HG03442 (cell line): ENCODE results near the gene GABARAPL2.

ENCODE experiments used
- ATAC-seq: cut with Tn5 transposase; IDR thresholded peaks from one replicate; pipeline ENCODE4 v1.9.1; 2021; ENCODE audit warnings: mild to moderate bottlenecking, moderate library complexity; ENCODE audit not compliant: unreplicated experiment

Gene GABARAPL2

DNA sequence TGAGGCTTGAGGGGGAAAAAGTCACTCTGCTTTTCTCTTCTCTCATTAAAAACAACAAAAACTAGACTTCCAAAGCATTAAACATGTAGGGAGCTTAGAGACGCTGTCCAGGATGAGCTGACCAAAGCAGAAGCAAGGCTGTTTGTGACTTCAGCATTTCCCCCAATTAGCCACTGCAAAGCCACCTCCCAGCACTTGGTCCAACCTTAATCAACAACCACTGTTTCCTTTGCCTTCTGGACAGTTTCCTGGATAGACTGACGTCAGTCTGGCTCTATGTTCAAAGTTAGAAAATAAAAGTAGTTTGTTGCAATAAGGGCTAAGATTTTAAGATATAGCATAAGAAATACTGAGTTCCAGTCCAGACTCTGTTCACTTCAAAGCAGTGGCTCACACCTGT lies 13.2 kb upstream of the GABARAPL2 start:
- no peak for ATAC-seq

DNA sequence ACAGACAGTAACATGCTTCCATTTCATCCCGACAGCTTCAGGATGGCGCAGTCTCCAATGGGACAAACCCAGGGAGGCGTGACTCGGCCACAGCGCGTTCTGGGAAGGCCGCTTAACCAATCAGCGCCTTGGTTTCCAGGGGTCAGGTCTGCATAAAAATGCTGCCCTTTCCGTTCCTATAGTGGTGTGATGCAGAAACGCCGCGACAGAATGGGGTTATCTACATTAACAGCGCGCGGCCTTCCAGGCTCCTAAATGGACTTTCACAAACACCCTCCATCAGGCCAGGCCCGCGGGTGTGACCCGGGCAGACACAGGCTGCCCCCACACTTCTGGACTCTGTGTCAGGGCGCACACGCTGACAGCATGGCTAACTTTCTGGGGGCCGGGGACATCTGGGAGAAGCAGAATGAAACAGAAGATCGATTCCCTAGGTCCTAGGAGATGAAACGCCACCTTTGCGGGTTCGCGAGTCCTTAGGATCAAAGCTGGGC lies 10.9 kb upstream of the GABARAPL2 start:
- peak; percentile 26 for ATAC-seq

DNA sequence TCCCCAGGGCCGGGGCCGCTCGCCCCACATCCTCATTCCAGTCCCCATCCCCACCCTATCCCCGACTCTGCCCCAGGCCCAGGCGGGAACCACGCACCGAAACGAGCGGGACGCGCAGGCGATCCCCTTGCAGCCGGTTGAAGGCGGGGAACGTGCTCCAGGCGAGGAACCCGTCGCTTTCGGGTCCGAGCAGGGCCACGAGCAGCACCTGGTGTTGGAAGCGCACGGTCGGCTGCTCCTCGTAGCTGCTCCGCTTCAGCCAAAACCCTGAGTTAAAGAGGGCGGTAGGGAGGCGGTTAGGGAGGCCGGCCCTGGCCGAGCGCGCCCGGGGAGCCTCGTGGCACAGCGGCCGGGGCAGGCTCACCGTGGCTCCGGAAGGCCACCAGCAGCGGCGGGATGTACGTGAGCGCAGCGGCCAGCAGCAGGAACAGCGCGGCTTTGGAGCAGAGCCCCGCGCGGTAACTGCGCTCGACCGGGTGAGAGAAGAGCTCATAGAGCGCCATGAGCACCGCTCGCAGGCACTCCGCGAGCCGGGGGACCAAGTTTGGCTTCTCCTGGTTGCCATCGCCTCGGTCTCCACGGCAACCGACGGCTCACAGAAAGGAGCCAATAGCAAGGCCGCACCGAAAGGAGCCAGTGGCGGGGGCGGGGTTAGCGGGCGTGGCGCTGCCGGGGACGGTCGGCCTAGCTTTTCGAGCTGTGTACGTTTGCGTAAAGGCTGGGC lies 10.3 kb upstream of the GABARAPL2 start, which contains the start of gene TMEM231:
Gene TMEM231 (minus strand): TSS at position 546 of the 724 bp plus-strand sequence. CDS start 43 bp downstream, at position 503.
- peak; percentile 97 for ATAC-seq

DNA sequence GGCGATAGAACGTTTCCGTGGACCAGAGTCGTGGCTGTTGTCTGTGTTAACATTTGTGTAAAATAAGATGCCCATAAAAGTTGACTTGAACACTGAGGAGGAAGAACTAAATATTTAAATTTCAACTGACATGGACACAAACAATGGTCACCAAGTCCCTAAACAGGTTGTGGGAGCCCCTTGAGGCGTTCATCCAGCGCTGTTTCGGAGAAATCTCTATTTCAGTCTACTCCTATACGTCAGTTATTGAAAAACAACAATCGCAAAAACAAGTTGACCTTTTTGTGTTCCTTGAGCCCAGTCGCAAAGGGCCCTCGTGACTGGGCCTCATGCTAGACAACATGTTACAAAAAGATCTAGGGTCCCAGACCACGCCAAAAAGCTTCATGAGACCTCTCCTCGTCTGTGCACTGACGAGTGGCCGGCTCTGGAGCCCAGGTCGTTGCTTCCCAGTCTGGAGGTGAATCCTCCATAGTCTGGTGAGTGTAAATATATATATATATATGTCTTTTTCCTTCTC lies 9.7 kb upstream of the GABARAPL2 start:
- ATAC-seq, result no peak

DNA sequence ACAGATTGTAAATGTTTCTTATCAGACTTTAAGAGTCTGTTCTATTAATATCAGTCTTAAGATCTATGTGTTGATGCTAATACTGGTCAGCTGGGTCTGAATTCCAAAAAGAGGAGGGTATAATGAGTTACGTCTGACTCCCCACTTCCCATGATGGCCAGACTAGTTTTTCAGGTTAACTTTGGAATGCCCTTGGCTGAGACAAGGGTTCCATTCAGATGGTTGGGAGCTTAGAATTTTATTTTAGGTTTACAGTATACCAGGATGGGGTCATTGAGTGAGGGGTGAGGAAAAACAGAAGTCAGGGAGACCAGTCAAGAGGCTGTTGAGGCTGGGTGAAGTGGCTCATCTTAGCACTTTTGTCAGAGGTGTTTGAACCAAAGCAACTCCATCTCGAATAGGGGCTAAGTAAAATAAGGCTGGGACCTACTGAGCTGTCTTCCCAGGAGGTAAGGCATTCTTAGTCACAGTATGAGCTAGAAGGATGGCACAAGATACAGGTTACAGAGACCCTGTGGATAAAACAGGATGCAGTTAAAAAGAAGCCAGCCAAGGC lies 7.3 kb upstream of the GABARAPL2 start:
- no peak for ATAC-seq

DNA sequence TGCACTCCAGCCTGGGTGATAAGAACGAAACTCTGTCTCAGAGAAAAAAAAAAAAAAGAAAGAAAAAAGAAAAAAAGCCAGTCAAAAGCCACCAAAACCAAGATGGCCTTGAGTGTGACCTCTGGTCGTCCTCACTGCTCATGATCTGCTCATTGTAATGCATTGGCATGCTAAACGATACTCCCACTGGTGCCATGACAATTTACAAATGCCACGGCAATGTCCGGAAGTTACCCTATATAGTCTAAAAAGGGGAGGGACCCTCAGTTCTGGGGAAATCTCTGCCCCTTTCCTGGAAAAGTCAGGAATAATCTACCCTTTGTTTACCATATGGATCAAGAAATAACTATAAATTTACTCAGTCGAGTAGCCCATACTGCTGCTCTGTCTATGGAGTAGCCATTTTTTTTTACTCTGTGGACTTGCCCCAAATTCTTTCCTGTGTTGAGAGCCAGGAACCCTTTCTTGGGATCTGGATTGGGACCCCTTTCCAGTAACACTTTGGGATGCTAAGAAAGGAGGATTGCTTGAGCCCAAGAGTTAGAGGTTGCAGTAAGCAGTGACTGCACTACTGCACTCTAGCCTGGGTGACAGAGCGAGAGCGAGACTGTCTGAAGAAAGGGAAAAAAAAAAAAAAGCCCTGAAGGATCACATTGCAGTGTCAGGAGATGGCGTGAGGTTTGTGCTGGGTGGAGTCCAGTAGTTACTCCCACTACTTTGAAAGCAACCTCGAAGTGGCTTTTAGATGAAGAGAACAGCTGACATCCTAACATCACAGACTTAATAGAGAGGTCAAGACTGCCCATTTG lies 6.4 kb upstream of the GABARAPL2 start:
- ATAC-seq, result no peak

DNA sequence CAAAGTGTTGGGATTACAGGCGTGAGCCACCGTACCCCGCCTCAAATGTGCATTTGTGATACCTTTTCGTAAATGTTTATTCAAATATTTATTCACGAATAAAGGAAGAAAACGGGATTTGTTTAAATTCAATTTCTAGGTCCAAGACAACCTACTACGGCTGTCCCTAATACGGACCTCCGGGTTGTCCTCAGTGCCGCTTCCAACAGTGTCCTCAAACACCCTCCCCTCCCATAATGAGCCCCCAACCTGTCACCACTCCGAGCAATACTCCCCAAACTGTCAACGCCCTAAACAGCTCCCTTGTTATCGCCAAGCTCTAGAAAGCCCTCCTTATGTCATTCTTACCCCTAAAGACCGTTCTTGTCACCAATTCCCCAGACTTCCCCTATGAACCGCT lies 539 bp upstream of the GABARAPL2 start:
- no peak for ATAC-seq

DNA sequence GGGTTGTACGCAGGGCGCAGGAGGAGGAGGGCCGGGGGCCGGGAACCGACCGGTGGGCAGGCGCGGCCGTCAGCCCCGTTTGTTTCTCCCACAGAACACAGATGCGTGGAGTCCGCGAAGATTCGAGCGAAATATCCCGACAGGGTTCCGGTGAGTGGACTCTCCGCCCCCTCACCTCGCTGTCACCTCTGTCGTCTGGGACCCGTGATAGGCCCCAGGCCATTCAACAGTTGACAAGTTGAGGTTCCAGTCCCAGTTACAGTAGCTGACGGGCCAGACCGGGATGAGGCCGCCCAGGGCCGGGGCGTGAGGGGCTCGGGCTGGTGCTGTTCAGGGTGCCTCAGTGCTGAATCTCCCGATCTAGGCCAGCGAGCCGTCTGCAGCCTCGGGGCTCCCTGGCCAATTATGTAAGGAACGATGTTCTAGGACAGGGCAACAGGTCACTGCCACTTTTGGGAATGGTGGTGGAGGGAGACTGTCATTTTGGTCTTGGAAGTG lies 628 bp downstream of the GABARAPL2 start:
- ATAC-seq, result no peak

DNA sequence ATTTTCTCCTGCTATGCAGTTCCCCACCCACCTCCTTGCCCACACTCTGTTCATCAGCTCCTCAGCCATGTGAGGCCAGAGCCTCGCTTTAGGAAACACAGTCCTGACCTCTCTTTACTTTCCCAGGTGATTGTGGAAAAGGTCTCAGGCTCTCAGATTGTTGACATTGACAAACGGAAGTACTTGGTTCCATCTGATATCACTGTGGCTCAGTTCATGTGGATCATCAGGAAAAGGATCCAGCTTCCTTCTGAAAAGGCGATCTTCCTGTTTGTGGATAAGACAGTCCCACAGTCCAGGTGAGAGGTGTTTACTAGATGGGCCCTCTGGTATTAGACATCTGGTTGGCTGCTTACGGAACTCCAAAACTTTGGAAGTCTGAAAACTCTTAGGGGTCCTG lies 1.7 kb downstream of the GABARAPL2 start:
- no peak for ATAC-seq

DNA sequence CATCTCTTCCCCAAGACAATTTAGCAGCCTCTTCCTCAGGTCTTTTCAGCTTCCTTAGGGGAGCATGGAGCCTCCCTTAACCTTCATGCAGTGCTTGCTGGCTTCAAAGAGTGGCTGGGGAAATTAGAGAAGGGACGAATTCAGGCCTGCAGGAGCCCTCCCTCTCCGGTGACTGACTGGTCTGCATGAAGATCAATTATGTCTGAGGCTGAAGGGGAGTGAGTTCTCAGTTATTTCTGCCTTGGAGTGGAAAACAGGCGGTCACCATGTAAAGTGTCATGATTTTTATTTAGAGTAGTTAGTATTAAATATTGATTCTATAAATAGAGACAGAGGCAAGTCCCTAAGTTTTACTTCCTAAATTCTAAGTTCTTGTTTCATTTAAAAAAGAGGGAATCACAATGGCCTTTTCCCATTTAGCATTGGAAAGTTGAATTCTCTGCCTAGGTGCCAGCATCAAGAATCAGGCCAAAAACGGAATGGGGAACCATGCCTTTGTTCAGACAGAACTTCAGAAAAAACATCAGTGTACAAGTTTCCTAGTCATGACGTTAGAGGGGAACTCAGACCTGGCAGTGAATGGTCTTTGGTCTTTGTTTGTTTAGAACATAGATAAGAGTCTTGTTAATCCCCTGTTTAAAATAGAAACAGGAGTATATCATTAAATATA lies 4.4 kb downstream of the GABARAPL2 start:
- ATAC-seq, result peak; percentile 20

DNA sequence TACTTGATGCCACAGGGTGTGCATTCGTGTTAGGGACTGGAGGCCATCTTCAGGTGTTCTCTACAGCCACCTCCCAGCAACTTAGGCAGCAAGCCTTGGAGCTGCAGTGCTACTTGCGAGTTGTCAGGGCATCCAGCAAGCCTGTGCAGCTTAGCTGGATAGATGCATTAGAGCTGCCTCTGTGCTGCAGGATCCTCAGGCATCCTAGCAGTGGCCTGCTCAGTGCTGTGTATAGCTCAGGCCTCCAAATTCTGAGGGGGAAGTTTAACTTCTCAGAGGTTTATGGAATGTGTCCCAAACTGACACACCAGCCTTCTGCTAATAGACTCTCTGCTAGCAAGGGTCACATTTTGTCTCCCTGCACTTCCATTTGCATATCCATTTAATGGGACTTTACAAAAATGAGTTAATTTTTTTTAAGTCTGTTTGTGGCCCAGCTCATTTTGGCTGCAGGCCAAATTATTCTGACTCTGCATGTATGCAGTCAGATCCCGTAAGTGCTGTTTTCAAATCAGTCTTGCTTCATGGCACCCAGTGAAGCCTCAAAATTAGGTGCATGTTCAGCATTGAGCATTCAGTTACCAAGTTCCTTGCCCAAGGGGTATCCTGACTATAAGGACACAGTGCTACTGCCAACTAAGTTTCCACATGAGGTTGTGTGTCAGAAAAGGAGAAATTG lies 6.8 kb downstream of the GABARAPL2 start:
- ATAC-seq, result no peak

DNA sequence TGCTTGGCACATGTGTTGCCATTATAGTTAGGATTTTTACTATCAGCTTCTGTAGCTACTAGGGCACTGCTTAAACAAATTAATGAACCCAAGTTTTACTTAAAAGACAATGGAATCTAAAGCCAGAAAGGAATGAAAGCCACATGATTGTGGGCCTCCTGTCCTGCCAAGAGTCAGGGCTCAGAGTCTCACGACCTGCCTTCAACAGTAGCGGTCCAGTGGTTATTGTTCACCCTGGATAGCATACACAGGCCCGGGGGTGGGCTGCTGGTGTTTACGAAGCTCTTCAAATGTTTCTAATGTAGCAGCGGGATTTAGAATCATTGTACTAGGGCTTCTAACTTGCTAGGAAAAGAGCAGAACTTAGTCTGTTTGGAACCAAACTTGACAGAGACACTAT lies 7.8 kb downstream of the GABARAPL2 start:
- ATAC-seq, result no peak

DNA sequence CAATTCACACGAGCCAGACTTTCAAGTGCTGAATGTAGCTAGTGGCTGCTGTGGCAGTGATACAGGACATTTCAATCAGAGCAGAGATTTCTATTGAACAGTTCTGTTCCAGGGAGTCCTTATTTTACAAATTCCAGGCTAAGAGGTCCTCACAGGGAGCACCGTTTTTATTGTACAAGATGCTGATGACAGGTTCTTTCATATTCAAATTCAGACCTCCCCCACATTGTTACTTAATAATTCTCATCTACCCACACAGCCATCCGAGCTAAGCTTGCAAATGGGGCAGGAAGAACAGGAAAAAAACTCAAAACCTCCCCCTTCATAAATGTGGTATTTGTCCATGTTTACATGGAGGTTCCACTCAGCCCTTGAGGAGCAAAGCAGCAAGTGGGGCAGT lies 9.8 kb downstream of the GABARAPL2 start:
- no peak for ATAC-seq

DNA sequence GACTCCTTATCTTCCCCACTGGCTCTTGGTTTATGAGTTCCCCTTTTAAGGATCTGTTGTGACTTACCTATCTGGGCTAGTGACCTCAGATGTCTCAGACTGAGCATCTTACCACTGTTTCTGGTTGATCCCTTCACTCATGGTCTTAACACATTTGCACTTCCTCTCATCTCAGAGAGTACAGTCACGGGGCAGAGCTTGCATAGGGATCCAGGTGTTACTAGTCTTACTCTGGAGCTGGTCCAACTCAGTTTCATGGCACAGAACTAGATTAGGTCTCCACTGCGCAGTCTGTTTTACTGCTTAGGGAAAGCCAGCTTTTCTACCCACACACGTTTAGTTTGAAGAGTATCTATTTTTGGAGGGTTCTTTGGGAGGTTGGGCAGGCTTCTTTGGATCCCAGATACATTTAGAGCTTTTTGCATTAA lies 10.2 kb downstream of the GABARAPL2 start:
- peak; percentile 77 for ATAC-seq

DNA sequence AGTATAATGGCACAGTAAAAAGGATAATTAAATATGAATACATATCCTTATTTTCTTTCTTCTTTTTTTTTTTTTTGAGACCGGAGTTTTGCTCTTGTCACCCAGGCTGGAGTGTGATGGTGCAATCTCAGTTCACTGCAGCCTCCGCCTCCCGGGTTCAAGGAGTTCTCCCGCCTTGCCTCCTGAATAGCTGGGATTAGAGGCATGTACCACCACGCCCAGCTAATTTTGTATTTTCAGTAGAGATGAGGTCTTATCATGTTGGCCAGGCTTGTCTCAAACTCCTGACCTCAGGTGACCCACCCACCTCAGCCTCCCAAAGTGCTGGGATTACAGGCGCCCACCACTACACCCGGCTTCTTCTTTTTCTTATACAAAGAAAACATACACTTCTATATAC lies 12.0 kb downstream of the GABARAPL2 start:
- ATAC-seq, result no peak

DNA sequence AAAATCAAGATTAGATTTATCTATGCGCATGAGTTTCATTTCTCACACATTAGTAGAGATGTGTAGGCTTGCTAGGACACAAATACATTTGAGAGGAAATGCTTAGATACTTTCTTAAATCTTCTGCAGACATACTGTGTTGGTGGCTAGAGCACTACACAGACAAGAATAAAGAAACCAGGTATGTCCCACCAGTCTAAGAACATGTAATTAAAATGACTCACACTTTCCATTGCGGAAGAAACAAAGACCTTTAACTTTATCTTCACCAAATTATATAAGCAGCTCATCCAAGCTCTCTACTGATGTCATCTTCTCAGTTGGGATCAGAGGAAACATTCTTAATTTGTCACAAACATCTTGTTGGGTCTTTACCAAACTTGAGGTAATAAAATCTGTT lies 12.5 kb downstream of the GABARAPL2 start:
- ATAC-seq, result no peak

DNA sequence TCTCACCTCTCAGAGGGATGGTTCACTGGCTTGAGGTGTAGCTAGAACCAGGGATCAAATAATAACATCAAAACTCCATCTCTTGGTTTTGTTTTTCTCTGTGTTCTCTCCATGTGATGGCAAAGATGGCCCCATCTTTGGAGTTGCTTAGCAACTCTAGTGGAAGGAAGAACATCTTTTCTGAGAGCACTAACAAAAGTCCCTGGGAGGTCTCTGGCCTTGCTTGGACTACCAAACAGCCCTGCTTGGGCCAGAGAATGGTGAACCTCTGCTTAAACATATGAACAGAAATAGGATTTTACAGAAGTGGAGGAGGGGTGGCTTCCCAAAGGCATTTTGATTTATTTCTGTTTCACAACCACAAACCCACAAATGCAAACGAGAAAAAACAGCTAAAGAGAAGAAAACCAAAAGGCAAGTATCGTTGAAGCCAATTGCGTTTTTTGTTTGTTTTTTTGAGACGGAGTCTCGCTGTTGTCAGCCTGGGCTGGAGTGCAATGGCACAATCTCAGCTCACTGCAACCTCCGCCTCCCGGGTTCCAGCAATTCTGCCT lies 13.2 kb downstream of the GABARAPL2 start:
- ATAC-seq, result no peak

DNA sequence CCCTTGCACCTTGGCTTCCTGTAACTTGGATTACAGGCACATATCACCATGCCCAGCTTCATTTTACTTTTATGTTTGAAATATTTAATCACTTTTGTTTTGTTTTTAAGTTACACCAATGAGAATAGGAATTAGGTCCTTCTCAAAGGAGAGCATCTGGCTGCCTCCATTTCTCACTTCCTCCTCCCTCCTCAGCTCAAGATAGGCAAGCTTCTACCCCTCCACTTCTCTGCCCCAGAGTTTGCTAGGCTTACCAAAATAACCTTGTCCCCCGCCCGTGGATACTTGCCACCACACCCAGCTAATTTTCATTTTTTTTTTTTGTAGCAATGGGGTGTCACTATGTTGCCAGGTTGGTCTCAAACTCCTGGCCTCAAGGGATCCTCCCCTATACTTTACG lies 17.9 kb downstream of the GABARAPL2 start:
- ATAC-seq, result peak; percentile 48

DNA sequence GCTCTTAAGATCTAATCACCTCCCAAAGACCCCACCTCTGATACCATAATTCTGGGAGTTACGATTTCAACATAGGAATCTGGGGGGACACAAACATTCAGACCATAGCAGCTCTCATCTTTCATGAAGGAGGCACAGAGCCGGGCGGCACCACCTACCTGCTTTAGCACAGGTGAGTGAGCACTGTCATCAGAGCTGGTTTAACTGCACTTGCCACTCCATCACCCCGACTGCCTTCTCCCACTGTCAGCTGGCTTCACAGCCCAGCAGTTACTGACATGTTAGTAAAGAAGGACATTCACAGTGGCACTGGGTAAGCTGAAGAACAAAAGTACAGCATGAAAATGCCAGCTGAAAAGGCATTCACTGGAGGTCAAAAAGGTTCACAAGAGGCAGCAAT lies 22.5 kb downstream of the GABARAPL2 start:
- no peak for ATAC-seq

DNA sequence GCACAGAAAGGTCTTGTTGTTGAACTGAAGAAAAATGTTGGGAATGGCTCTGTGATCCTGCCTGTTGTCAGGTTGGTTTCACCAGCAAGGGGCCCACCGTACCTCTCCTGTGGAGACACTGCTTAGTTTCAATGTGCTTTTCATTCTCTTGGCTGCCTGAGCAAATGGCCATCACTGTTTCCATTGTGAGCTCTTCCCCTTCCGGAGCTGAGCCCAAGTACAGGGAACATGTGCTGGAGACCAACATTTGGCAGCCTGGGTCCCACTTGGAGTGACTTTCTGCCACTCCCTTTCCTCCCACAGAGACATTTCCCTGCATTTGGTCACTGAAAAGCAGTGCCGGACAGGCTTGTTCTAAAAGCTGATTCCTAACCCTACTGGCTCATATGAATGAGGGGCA lies 23.1 kb downstream of the GABARAPL2 start:
- no peak for ATAC-seq
